Mucosa of rectum (tissue), 2 donors: ENCODE results near the gene ZNF496.
A peak's percentile ranks its signal among the peaks of the same experiment; 100 is the strongest.
"Not testable (repeated sequence)": the region's sequence is repeated elsewhere in the genome, so short reads cannot be mapped to it uniquely, and the experiment has no call there.

Experiments used
- H3K27ac ChIP-seq, 2 donors: one replicate each; pipeline ENCODE4 v1.7.0; 2013; ENCODE audit warnings: inconsistent platforms in 2 of 2, low read depth in 2 of 2, low read length in 2 of 2
- H3K27me3 ChIP-seq, 2 donors: one replicate each; pipeline ENCODE4 v1.7.0; 2013; ENCODE audit warnings: low read length in 2 of 2; ENCODE audit not compliant: control insufficient read depth in 2 of 2, insufficient read depth in 2 of 2
- H3K36me3 ChIP-seq, 2 donors: one replicate each; pipeline ENCODE4 v1.7.0; 2013; ENCODE audit warnings: low read length in 2 of 2; ENCODE audit not compliant: control insufficient read depth in 2 of 2, insufficient read depth in 2 of 2
- H3K4me1 ChIP-seq, 2 donors: one replicate each; pipeline ENCODE4 v1.7.0; 2013; ENCODE audit warnings: low read length in 2 of 2, mild to moderate bottlenecking in 1 of 2; ENCODE audit not compliant: control insufficient read depth in 2 of 2, insufficient read depth in 2 of 2
- H3K4me3 ChIP-seq, 2 donors: one replicate each; pipeline ENCODE4 v1.7.0; 2013; ENCODE audit warnings: low read length in 2 of 2
- H3K9ac ChIP-seq, 2 donors: one replicate each; pipeline ENCODE4 v1.7.0; 2013; ENCODE audit warnings: low read length in 2 of 2, low read depth in 1 of 2, mild to moderate bottlenecking in 1 of 2
- H3K9me3 ChIP-seq, 2 donors: one replicate each; pipeline ENCODE4 v1.7.0; 2013; ENCODE audit warnings: low read length in 2 of 2; ENCODE audit not compliant: control insufficient read depth in 2 of 2
- donor health status: healthy.
- donor health status: Normal muscosa, but diverticular disease.

Gene ZNF496

GRCh38 chr1:247331525-247332214 lies at the start of gene ZNF496:
Gene ZNF496, minus strand, starts transcription at chr1:247331867. Its CDS starts 2,289 bp downstream, at chr1:247329578.
- H3K4me3 ChIP-seq: peak within 1 kb of the TSS; percentile 81 to 91
- H3K27ac ChIP-seq: peak within 1 kb of the TSS; percentile 76 to 81
- H3K27me3 ChIP-seq: no peaks in the 10 kb centered on the region
- peak within 1 kb of the TSS; percentile 72 to 88 for H3K9ac ChIP-seq
- H3K9me3 ChIP-seq: no peaks in the 10 kb centered on the region
- peaks cover 9 to 11% of the 10 kb centered on the region in 2 donors for H3K36me3 ChIP-seq
- H3K4me1 ChIP-seq: peaks cover 14 to 16% of the 10 kb centered on the region in 2 donors

- H3K36me3 ChIP-seq: no peaks in the 10 kb centered on the region
- no peak overlapping the region for H3K27ac ChIP-seq
- H3K9me3 ChIP-seq: no peaks in the 10 kb centered on the region
- H3K27me3 ChIP-seq: no peaks in the 10 kb centered on the region
- no peaks in the 10 kb centered on the region for H3K4me1 ChIP-seq
- no peak overlapping the region for H3K4me3 ChIP-seq
- no peak overlapping the region for H3K9ac ChIP-seq
Measured at GRCh38 chr1:247378334-247379073, 46.8 kb upstream of the ZNF496 start.

- H3K36me3 ChIP-seq, H3K4me3 ChIP-seq, H3K4me1 ChIP-seq, H3K9me3 ChIP-seq, H3K9ac ChIP-seq, H3K27me3 ChIP-seq, H3K27ac ChIP-seq: not testable (repeated sequence)
Measured at GRCh38 chr1:247377656-247378055, 46.0 kb upstream of the ZNF496 start.

GRCh38 chr1:247376659-247377058 lies 45.0 kb upstream of the ZNF496 start:
- no peaks in the 10 kb centered on the region for H3K4me1 ChIP-seq
- H3K36me3 ChIP-seq: no peaks in the 10 kb centered on the region
- no peaks in the 10 kb centered on the region for H3K27me3 ChIP-seq
- no peak overlapping the region for H3K4me3 ChIP-seq
- no peak overlapping the region for H3K9ac ChIP-seq
- no peaks in the 10 kb centered on the region for H3K9me3 ChIP-seq
- H3K27ac ChIP-seq: no peak overlapping the region

- H3K27ac ChIP-seq: no peak overlapping the region
- no peak overlapping the region for H3K9ac ChIP-seq
- no peaks in the 10 kb centered on the region for H3K36me3 ChIP-seq
- H3K9me3 ChIP-seq: no peaks in the 10 kb centered on the region
- no peaks in the 10 kb centered on the region for H3K27me3 ChIP-seq
- H3K4me1 ChIP-seq: no peaks in the 10 kb centered on the region
- no peak overlapping the region for H3K4me3 ChIP-seq
Measured at GRCh38 chr1:247375747-247376146, 44.1 kb upstream of the ZNF496 start.

- not testable (repeated sequence) for H3K36me3 ChIP-seq, H3K9me3 ChIP-seq, H3K4me1 ChIP-seq, H3K27ac ChIP-seq, H3K4me3 ChIP-seq, H3K27me3 ChIP-seq, H3K9ac ChIP-seq
Measured at GRCh38 chr1:247374651-247375334, 43.1 kb upstream of the ZNF496 start.

- H3K9me3 ChIP-seq: no peaks in the 10 kb centered on the region
- no peaks in the 10 kb centered on the region for H3K4me1 ChIP-seq
- H3K9ac ChIP-seq: no peak overlapping the region
- no peaks in the 10 kb centered on the region for H3K27me3 ChIP-seq
- H3K27ac ChIP-seq: no peak overlapping the region
- H3K4me3 ChIP-seq: no peak overlapping the region
- H3K36me3 ChIP-seq: no peaks in the 10 kb centered on the region
Measured at GRCh38 chr1:247373721-247374141, 42.1 kb upstream of the ZNF496 start.

- Histone ChIP-seq H3K27ac (no peak overlapping the region), H3K27me3 (no peaks in the 10 kb centered on the region), H3K4me3 (no peak overlapping the region), H3K4me1 (no peaks in the 10 kb centered on the region), H3K9me3 (no peaks in the 10 kb centered on the region), H3K9ac (no peak overlapping the region), H3K36me3 (no peaks in the 10 kb centered on the region)
Measured at GRCh38 chr1:247371801-247372259, 40.2 kb upstream of the ZNF496 start.

- H3K4me1 ChIP-seq: no peaks in the 10 kb centered on the region
- H3K36me3 ChIP-seq: no peaks in the 10 kb centered on the region
- H3K27me3 ChIP-seq: no peaks in the 10 kb centered on the region
- H3K9me3 ChIP-seq: no peaks in the 10 kb centered on the region
- H3K27ac ChIP-seq: no peak overlapping the region
- H3K9ac ChIP-seq: no peak overlapping the region
- no peak overlapping the region for H3K4me3 ChIP-seq
Measured at GRCh38 chr1:247370786-247371732, 39.4 kb upstream of the ZNF496 start.
